NCI-H1930 (cell line): ENCODE results near the gene PCBP3.

ENCODE experiments used
- DNase-seq, 2 experiments: peaks; one replicate each; lab custom pipeline; 2025; lab: John Stamatoyannopoulos, UW

PCBP3 gene

GRCh38 chr21:45932922-45933502 lies 289.5 kb downstream of the PCBP3 start:
- no peak for DNase-seq

DNA sequence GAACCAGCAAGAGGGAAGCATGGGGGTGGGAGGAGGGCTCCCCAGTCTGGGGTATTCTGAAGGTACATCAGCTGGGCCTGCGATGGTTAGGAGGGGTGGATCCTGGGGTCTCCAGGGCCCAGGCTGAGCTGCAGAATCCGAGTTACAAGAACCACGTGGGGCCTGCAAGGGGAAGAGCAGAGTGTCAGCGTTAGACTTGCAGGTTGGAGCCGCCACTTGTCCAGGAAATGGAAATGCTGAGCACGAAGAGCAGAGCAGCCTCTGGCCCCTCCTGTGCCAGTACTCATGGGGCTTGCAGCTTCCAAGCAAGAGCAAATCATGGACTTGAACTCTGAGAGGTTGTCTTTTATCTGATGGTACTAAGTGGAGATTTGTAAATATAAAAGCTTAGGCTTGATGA lies 290.6 kb downstream of the PCBP3 start:
- no peak for DNase-seq

DNA sequence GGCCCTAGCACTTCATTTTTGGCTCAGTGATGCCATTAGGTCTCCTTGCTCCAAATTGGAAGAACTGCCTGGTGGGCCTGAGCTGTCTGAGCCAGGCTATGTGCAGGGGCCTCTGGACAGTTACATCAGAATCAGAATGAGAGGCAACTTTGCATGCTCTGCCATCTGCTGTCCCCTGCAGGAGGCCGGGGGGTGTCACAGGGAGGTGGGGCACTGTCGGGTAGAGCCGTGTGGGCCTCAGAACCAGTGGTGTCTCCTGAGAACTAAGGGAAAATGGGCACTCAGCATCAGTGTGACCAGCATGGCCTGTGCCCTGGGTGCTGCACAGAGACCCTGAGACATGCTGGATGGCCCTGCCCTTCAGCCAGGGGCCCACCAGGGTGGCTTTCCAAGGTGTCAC lies 291.0 kb downstream of the PCBP3 start:
- DNase-seq: no peak

GRCh38 chr21:45935628-45936027 lies 292.1 kb downstream of the PCBP3 start:
- DNase-seq: peak in 1 of 2 experiments; percentile 9

DNA sequence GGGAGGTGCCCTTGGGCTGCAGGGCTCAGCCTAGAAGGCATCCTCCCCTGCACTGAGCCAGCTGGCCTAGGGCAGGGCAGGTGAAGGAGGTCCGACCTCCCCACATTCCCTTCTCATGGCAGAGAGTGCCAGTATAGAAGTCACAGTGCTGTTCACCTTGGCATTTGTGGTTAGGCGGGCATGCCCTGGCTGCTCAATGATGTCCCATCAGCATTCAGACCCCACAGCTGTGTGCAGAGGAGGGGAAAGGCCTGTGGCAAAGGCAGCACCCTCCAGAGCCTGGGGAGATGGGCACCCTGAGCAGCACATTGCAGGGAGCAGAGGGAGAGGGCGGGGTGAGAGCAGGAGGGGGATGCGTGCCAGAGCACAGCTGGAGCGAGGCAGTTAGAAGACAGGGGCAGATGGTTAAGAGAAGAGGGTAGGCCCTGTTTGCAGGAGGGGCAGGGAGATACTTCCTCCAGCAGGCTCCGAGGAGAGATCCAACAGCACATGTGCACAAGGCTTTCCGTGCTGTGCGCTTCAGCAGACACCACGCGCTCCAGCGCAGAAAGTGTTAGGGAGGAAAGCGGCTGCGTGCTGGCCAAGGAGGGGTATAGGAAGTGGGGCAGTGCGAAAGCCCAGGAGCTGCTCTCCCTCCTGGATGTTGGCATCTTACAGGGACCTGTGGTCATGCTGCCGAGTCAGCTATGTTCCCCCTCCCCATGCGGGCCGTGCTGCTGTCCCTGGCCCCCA lies 294.4 kb downstream of the PCBP3 start:
- DNase-seq: no peak

DNA sequence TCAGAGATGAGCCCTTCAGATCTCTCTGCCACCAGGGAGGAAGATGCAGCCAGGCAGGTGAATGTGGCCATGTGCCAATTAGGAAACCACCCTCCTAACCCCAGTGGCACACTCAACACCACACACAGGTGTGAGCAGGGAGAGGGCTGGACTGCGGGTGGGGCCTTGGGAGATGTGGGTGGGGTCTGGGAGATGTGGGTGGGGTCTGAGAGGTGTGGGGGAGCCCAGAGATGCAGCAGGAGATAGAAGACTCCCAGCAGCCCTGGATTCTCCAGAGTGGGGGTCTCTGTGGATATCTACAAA lies 294.9 kb downstream of the PCBP3 start:
- no peak for DNase-seq

DNA sequence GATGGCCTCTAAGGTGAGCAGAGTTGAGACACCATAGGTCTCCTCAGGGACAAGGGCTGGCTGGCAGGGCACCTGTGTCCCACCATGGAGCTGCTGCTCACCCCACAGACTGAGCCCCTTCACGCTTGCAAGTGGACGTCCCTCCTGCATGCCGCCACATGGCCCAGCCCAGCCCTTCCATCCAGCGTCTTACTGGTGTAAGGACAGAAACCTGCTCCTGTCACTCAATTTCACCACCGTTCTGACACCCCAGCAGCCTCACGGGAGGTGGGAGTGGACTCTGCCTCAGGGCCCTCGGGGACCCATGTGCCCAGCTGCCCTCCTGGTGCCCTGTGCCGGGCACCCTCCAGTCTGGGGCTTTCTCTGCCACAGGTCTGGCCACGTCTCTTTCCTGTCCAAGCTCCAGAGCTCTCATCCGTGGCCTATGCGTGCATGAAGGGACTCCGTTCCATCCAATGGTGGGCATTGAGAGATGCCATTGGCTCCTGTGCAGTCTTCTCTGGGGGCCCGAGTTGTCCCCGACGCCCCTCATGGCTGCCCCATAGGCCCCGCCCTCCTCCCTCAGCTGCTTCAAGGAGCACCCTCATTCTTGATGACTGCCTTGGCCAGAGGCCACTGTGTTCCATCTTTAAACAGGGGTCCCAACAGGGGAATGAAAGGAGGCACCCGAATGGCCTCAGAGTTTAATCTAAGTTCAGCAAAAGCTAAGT lies 295.4 kb downstream of the PCBP3 start:
- no peak for DNase-seq

DNA sequence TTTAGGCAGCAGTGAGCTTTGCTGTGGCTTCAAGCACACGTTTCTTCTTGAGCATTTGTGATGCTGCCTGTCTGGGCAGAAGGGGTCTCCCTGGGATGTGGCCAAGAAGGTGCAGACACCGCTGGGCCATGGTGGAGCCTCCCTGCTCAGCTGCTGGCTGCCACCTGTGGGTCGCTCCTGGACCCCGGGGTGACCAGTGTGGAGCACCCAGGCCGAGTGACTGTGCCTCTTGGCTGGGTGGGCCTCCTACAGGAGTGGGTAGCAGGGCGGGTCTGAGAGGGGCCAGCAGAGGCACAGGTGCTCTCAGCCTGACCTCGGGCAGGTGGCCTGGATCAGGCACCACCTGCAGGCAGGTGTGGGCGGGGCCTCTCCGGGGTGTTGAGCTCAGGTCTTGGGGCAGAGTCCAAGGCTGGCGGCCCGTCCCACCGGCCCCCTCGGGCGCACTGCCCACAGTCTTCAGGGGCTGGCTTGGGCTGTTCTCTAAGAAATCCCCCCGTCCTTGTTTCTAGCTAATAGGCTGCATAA lies 296.1 kb downstream of the PCBP3 start:
- DNase-seq: no peak

- DNase-seq: no peak
Measured at GRCh38 chr21:45940091-45940490, 296.6 kb downstream of the PCBP3 start.

- DNase-seq: no peak
Measured at GRCh38 chr21:45940621-45941337, 297.3 kb downstream of the PCBP3 start.

- DNase-seq: no peak
Measured at GRCh38 chr21:45941338-45941710, 297.8 kb downstream of the PCBP3 start.

- no peak for DNase-seq
Measured at GRCh38 chr21:45941717-45942546, 298.4 kb downstream of the PCBP3 start.

GRCh38 chr21:45942755-45943629 lies 299.5 kb downstream of the PCBP3 start:
- no peak for DNase-seq

- no peak for DNase-seq
Measured at GRCh38 chr21:45943630-45944540, 300.4 kb downstream of the PCBP3 start.

GRCh38 chr21:45944601-45945000 lies 301.1 kb downstream of the PCBP3 start:
- DNase-seq: no peak

GRCh38 chr21:45945066-45945867 lies 301.7 kb downstream of the PCBP3 start:
- no peak for DNase-seq

GRCh38 chr21:45945868-45946210 lies 302.3 kb downstream of the PCBP3 start:
- DNase-seq: no peak

DNA sequence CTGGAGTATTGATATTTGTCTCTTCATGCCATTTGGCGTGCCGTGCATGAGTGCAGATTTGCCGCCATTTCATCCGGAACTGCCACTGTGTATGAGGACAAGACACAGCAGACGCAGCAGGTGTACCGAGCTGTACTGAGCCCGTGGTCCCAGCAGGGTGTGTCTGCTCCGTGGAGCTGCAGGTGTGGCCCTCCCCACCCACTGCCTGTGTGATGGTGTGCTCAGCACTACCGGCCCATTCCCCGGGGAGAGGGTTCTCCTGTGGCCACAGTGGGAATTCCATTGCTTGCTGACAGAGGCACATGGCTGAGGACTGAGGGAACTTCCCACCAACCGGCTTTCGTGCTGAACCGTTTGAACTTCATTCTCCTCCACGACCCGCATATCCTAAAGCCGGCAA lies 303.8 kb downstream of the PCBP3 start:
- DNase-seq: no peak

DNA sequence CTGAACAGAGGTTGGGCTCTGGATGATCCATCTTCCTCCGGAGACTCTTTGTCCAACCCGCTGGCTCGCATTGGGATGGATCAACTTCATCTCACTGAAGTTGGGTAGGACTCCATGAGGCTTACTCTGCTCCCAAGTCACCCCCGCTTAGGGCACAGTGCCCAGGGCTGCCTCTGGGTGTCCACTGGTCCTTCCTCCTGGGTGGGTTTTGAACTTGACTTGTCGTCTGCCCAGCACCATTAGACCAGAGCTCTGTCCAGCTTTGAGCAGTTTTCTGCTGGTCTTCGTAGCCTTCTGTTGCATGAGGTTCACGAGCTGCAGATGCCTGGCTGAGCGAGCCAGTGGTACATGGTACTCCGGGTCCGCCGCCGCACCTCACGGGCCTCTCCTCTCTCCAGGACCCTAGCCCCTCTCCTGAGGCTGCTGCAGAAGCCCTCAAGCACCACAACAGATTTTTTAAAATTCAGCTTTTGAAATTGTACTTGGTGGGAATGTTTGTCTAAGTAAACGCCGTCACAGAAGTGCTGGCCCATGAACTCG lies 304.3 kb downstream of the PCBP3 start:
- no peak for DNase-seq
